Astrocyte of the cerebellum (primary cell): Measurements from ENCODE around the gene TTC28.

Source experiments
- DNase-seq: peaks from one replicate; pipeline ENCODE4 v3.0.0-alpha.2; 2011; ENCODE audit warnings: low read depth
- H3K4me3 ChIP-seq: 2 replicates; pipeline ENCODE4 v1.5.1; 2011; ENCODE audit warnings: mild to moderate bottlenecking, low read depth, low read length, moderate library complexity
- in situ Hi-C: cut with HindIII; loops from 2 replicates; pipeline ENCODE4 v1.10.0; 2017; ENCODE audit warnings: low sequenced_read_pairs
- TF ChIP-seq, protein P1 (sequence below): IDR thresholded peaks from 2 replicates; pipeline ENCODE4 v1.5.1; 2012; ENCODE audit warnings: low read length, low read depth, moderate library complexity, mild to moderate bottlenecking; ENCODE audit errors: missing control alignments

The TTC28 gene

DNA sequence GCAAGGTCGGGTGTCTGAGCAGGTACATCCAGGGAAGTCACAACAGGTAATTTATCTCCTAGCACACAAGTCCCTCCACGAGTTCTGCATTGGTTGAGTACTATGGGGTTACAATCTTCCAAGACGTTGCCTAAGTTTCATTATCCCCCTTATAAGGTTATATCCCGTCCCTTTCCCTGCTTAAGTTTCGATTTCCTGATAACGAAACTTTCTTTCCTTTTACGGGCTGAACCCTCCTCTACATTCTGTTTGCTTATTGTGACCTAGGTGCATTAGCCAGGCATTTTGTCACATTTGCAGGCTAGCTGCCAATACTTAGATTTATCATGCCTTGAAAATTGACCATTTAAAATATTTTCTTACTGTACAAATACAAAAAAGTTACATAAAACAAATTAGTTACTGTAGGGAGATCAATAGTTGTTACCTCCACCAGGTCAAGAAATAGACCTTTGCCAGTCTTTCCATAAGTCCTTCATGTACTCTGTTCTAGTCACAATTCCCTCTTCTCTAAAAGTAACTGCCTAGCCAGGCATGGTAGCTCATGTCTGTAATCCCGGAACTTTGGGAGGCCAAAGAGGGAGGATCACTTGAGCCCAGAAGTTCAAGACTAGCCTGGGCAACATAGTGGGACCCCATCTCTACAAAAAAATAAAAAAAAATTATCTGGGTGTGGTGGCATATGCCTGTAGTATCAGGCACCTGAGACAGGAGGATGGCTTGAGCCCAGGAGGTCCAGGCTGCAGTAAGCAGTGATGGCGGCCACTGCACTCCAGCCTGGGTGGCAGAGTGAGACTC is 746.3 kb downstream of the TTC28 start:
- in situ Hi-C loops: no loop called here

DNA sequence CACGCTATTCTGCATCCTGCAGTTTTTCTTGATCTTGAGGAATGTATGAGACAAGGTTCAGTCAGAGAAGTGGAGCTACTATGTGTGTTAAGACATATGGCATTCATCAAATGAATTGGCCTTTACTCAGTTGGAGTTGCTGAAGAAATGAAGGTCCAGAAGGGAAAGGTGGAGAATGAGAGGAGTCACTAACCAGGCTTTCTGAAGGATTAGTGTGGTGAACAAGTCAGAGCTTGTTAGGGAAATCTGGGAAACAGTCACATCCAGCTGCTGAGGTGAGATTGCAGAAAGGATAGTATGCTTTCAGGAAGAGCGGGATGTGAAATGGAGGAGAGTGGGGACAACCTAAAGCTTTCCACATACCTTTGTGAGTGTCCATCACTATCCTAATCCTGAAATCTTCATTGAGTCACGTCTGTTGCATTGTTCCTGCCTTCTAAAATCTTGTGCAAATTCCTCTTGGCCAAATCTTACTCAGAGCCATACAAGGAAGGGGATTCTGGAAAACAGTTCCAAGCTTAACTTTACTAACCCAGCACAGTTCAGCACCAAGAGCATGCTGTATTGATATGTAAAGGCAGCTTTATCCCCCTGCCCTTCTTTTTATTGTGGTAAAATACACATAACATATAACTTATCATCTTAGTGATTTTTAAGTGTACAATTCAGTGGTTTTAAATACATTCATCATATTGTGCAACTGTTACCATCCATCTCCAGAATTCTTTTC is 749.1 kb downstream of the TTC28 start:
- no peak overlapping the region for H3K4me3 ChIP-seq
- in situ Hi-C loops: no loop called here
- no peak for DNase-seq
- TF ChIP-seq, protein P1, sequence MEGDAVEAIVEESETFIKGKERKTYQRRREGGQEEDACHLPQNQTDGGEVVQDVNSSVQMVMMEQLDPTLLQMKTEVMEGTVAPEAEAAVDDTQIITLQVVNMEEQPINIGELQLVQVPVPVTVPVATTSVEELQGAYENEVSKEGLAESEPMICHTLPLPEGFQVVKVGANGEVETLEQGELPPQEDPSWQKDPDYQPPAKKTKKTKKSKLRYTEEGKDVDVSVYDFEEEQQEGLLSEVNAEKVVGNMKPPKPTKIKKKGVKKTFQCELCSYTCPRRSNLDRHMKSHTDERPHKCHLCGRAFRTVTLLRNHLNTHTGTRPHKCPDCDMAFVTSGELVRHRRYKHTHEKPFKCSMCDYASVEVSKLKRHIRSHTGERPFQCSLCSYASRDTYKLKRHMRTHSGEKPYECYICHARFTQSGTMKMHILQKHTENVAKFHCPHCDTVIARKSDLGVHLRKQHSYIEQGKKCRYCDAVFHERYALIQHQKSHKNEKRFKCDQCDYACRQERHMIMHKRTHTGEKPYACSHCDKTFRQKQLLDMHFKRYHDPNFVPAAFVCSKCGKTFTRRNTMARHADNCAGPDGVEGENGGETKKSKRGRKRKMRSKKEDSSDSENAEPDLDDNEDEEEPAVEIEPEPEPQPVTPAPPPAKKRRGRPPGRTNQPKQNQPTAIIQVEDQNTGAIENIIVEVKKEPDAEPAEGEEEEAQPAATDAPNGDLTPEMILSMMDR: no peak

More for the DNA sequence above, 746.3 kb downstream of the TTC28 start:
- DNase-seq: no peak
- no peak overlapping the region for H3K4me3 ChIP-seq
- TF ChIP-seq, protein P1: no peak
